ENCODE data around the gene ATF7. TPM values are rescaled to one million over a fixed set of nuclear protein-coding genes. Genes with fewer than 3 reads are reported as not detected.
A peak's percentile ranks its signal among the peaks of the same experiment; 100 is the strongest.
"Not testable (repeated sequence)": the region's sequence is repeated elsewhere in the genome, so short reads cannot be mapped to it uniquely, and the experiment has no call there.

ATF7 gene
- total RNA-seq, 3 donors from 2014 or later = 31.4 to 34.1 (median 33.4) TPM

DNA sequence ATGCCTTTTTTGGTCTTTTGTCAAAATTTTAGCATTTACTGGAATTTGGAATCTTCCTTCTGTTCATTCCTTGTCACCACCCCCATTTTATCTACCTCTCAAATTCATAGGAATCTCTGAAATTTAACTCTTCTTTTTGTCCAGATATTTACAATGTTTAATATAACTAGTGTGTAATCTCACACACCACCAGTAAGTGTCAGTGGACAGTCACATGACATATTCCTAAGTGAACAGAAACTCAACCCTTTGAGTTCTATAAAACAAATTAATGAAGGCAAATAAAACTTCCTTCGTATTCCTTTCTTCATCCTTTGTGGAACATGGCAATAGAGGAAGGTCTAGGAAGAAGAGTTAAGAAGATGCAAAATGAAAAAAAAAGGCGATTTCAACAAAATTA is 26.6 kb downstream of the ATF7 start:
- intact Hi-C loops (cut with DNase I; ENCODE audit: low total_unique reads) = no loop called here
- Histone ChIP-seq H3K4me3 (no peak overlapping the region), H3K27me3 (no peaks in the 10 kb centered on the region), H3K9me3 (no peaks in the 10 kb centered on the region), H3K27ac (no peak overlapping the region), H3K36me3 (no peaks in the 10 kb centered on the region), H3K4me1 (peaks cover 0 to 4% of the 10 kb centered on the region in 2 donors)
- no peak for DNase-seq (ENCODE audit: low spot score in 2 of 2)
- no peak for TF ChIP-seq POLR2A (IDR thresholded peaks at IDR 0.05)
- TF ChIP-seq POLR2AphosphoS5 (IDR thresholded peaks at IDR 0.05) = no peak
- TF ChIP-seq, protein P1, sequence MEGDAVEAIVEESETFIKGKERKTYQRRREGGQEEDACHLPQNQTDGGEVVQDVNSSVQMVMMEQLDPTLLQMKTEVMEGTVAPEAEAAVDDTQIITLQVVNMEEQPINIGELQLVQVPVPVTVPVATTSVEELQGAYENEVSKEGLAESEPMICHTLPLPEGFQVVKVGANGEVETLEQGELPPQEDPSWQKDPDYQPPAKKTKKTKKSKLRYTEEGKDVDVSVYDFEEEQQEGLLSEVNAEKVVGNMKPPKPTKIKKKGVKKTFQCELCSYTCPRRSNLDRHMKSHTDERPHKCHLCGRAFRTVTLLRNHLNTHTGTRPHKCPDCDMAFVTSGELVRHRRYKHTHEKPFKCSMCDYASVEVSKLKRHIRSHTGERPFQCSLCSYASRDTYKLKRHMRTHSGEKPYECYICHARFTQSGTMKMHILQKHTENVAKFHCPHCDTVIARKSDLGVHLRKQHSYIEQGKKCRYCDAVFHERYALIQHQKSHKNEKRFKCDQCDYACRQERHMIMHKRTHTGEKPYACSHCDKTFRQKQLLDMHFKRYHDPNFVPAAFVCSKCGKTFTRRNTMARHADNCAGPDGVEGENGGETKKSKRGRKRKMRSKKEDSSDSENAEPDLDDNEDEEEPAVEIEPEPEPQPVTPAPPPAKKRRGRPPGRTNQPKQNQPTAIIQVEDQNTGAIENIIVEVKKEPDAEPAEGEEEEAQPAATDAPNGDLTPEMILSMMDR (IDR thresholded peaks at IDR 0.05) = peak in 2 of 3 donors; percentile 15 to 22

DNA sequence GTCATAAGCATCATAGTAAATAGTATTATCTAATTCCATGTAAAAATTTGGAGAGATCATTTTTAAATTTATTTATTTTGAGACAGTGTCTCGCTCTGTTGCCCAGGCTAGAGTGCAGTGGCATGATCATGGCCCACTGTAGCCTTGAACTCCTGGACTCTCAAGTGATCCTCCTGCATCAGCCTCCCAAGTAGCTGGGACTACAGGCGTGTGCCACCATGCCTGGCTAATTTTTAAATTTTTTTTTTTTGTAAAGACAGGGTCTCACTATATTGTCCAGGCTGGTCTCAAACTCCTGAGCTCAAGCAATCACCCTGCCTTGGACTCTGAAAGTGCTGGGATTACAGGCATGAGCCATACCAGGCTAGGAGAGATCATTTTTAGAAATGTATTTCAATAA is 27.2 kb downstream of the ATF7 start:
- intact Hi-C loops (cut with DNase I; ENCODE audit: low total_unique reads); H3K36me3 ChIP-seq; H3K4me3 ChIP-seq; H3K27ac ChIP-seq; H3K27me3 ChIP-seq; DNase-seq (ENCODE audit: low spot score in 2 of 2); H3K4me1 ChIP-seq; H3K9me3 ChIP-seq: not testable (repeated sequence)

DNA sequence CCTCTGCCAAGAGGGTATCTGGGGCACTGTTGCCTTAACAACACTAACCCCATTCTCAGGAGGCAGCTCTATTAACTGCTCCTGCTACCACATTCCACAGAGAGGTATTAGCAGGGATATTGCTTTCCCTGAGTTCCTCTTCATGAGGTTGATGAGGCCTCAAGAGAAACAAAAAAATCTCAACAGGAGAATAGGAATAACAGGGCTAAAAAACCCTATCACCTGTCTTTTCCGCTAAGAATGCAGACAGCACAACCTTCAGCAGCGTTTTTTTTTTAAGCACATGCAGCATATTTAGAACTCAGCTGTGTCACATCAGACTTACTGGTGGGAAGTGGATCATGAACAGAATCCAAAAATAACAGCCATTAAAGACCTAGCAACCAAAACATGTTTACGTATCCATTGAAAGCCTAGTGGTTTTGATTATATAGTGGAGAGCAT is 29.2 kb downstream of the ATF7 start:
- no peaks in the 10 kb centered on the region for H3K9me3 ChIP-seq
- no peak overlapping the region for H3K4me3 ChIP-seq
- peaks cover 1 to 4% of the 10 kb centered on the region in 2 donors for H3K4me1 ChIP-seq
- intact Hi-C loops (cut with DNase I; ENCODE audit: low total_unique reads) = no loop called here
- TF ChIP-seq POLR2A (IDR thresholded peaks at IDR 0.05) = no peak
- H3K27ac ChIP-seq = peak overlapping the region; percentile 33 to 37
- H3K36me3 ChIP-seq = no peaks in the 10 kb centered on the region
- DNase-seq (ENCODE audit: low spot score in 2 of 2) = no peak
- H3K27me3 ChIP-seq = no peaks in the 10 kb centered on the region

DNA sequence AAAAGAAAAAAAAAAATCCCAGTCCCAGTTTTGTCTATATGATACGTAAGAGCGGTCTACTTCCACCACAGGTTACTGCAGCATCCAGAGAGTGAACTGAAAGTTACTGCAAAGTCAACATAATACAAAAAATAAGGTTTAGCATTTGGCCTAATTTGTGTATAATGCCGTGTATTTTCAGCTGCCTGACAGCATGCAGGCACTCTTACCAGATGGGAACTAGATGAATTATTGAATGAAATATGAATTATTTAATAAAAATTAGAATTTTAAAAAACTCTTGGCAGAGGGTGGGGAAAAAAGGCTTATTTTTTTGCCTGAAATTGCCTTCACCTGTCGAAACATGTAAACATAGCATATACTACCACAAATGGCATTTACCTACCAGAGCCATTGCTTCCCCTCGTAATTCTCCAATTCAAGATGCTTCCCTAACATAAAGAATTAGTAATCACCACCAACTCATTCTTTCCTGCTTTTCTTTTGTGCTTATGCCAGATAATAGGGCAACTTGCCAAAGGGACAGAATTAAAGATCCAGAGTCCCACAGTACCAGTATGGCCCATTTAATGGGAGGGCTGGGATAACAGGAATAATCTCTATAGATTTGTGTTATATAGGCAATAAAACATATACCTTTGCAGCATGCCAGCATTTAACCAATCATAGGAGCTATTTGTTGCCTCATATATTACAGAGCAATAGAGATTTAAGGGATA is 31.1 kb downstream of the ATF7 start:
- intact Hi-C loops (cut with DNase I; ENCODE audit: low total_unique reads) = no loop called here

DNA sequence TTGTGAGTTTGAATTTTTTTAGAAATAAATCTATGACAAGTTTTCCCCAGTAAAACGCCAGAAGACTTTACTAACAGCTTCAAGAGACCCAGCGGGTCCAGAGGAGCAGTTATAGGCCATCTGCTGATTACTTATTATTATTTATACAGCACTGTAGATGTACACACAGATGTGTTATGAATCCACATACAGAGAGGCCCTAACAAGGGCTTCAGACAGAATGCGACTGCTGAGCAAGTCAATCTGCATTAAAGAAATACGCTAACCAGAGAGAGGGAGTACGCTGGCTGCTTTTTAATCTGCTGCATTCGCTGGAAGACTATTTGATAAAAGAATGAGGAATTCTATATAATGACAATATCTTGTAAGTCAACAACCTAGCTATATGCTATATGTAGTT is 32.5 kb downstream of the ATF7 start:
- TF ChIP-seq POLR2A (IDR thresholded peaks at IDR 0.05) (no peak), POLR2AphosphoS5 (IDR thresholded peaks at IDR 0.05) (no peak)
- TF ChIP-seq, protein P1 (IDR thresholded peaks at IDR 0.05) = no peak
- no peak overlapping the region for H3K4me3 ChIP-seq
- H3K27me3 ChIP-seq = no peaks in the 10 kb centered on the region
- H3K4me1 ChIP-seq = peaks cover 4 to 13% of the 10 kb centered on the region in 2 donors
- no peaks in the 10 kb centered on the region for H3K36me3 ChIP-seq
- H3K27ac ChIP-seq = no peak overlapping the region
- no peaks in the 10 kb centered on the region for H3K9me3 ChIP-seq
- intact Hi-C loops (cut with DNase I; ENCODE audit: low total_unique reads) = no loop called here
- no peak for DNase-seq (ENCODE audit: low spot score in 2 of 2)

More for the DNA sequence above, 31.1 kb downstream of the ATF7 start:
- no peak overlapping the region for H3K4me3 ChIP-seq
- no peaks in the 10 kb centered on the region for H3K27me3 ChIP-seq
- no peak for DNase-seq (ENCODE audit: low spot score in 2 of 2)
- H3K9me3 ChIP-seq = no peaks in the 10 kb centered on the region
- H3K4me1 ChIP-seq = peaks cover 4 to 13% of the 10 kb centered on the region in 2 donors
- no peak overlapping the region for H3K27ac ChIP-seq
- TF ChIP-seq POLR2A (IDR thresholded peaks at IDR 0.05) (no peak), POLR2AphosphoS5 (IDR thresholded peaks at IDR 0.05) (no peak)
- TF ChIP-seq, protein P1 (IDR thresholded peaks at IDR 0.05) = no peak
- H3K36me3 ChIP-seq = no peaks in the 10 kb centered on the region

DNA sequence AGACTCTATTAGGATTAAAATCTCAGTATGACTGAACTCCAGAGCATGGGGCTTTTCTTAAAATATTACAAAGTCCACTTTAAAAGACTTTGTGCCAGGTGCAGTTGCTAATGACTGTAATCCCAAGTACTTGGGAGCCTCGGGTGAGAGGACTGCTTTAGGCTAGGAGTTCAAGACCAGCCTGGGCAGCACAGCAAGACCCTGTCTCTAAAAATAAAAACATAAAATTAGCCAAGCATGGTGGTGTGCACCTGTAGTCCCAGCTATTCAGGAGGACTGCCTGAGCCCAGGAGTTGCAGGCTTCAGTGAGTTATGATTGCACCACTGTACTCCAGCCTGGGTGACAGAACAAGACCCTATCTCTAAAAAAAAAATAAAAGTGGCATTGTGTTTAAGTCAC is 33.2 kb downstream of the ATF7 start:
- H3K4me1 ChIP-seq = peaks cover 4 to 13% of the 10 kb centered on the region in 2 donors

More for the DNA sequence above, 33.2 kb downstream of the ATF7 start:
- H3K9me3 ChIP-seq = no peaks in the 10 kb centered on the region
- intact Hi-C loops (cut with DNase I; ENCODE audit: low total_unique reads) = no loop called here
- H3K4me3 ChIP-seq = no peak overlapping the region
- H3K36me3 ChIP-seq = no peaks in the 10 kb centered on the region
- no peak for DNase-seq (ENCODE audit: low spot score in 2 of 2)
- no peaks in the 10 kb centered on the region for H3K27me3 ChIP-seq
- TF ChIP-seq, protein P1 (IDR thresholded peaks at IDR 0.05) = no peak
- no peak for TF ChIP-seq POLR2AphosphoS5 (IDR thresholded peaks at IDR 0.05)
- TF ChIP-seq POLR2A (IDR thresholded peaks at IDR 0.05) = no peak
- H3K27ac ChIP-seq = no peak overlapping the region

Measured in breast epithelium (tissue), 4 donors.